ENCODE data around the gene BMP2K. TPM values are rescaled to one million over a fixed set of nuclear protein-coding genes. Genes with fewer than 3 reads are reported as not detected.
"Not testable (repeated sequence)": the region's sequence is repeated elsewhere in the genome, so short reads cannot be mapped to it uniquely, and the experiment has no call there.

BMP2K gene
- total and polyA plus RNA-seq, 2 donors from 2014 or later = 6.0 to 43.1 TPM

DNA sequence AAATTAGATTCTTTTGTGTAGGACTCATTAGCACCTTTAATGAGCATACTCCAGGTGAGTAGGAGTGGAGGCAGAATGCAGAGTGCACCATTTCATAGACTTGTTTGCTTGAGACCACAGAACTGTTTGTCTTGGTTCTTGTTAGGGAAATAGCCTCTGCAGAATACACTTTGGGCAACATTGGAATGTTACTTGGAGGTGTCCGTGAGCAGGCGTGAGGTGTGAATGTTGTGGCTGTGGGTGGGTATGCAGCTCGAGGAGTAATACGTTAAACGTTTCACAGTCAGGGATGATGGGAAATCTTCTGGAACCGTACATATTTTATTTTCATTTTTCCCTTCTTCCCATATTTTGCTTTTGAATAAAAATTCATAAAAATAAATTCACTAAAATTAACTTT, 131.5 kb downstream of the BMP2K start:
- Histone ChIP-seq H3K36me3 (ENCODE audit: control insufficient read depth in 2 of 3, insufficient read depth in 3 of 3, low read length in 3 of 3) (peaks cover 0 to 5% (median 3%) of the 10 kb centered on the region in 3 donors), H3K9ac (ENCODE audit: low read length in 3 of 3) (no peak overlapping the region), H3K9me3 (ENCODE audit: control insufficient read depth in 2 of 3, insufficient read depth in 1 of 3, low read length in 3 of 3) (no peaks in the 10 kb centered on the region), H3K4me1 (ENCODE audit: control insufficient read depth in 2 of 3, insufficient read depth in 2 of 3, low read depth in 1 of 3, low read length in 3 of 3) (no peaks in the 10 kb centered on the region), H3K27me3 (ENCODE audit: control insufficient read depth, insufficient read depth, low read length) (no peaks in the 10 kb centered on the region), H3K4me3 (ENCODE audit: low read length in 3 of 3) (no peak overlapping the region), H3K27ac (ENCODE audit: low read depth in 2 of 2, low read length in 2 of 2) (no peak overlapping the region)
- TF ChIP-seq, protein P1, sequence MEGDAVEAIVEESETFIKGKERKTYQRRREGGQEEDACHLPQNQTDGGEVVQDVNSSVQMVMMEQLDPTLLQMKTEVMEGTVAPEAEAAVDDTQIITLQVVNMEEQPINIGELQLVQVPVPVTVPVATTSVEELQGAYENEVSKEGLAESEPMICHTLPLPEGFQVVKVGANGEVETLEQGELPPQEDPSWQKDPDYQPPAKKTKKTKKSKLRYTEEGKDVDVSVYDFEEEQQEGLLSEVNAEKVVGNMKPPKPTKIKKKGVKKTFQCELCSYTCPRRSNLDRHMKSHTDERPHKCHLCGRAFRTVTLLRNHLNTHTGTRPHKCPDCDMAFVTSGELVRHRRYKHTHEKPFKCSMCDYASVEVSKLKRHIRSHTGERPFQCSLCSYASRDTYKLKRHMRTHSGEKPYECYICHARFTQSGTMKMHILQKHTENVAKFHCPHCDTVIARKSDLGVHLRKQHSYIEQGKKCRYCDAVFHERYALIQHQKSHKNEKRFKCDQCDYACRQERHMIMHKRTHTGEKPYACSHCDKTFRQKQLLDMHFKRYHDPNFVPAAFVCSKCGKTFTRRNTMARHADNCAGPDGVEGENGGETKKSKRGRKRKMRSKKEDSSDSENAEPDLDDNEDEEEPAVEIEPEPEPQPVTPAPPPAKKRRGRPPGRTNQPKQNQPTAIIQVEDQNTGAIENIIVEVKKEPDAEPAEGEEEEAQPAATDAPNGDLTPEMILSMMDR (IDR thresholded peaks at IDR 0.05; ENCODE audit: borderline replicate concordance, extremely low read depth, insufficient read depth) = no peak
- no peak for DNase-seq
- intact Hi-C loops (cut with DNase I) = no loop called here
- no peak for FAIRE-seq

DNA sequence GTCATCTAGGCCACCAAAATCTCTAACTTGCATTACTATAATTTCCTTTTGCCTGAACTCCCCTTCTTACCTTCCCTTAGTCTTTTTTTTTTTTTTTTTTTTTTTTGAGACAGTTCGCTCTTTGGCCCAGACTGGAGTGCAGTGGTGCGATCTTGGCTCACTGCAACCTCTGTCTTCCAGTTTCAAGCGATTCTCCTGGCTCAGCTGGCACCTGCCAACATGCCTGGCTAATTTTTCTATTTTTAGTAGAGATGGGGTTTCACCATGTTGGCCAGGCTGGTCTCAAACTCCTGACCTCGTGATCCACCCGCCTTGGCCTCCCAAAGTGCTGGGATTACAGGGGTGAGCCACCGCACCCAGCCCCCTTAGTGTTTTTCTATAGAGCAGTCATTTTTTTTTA, 132.8 kb downstream of the BMP2K start:
- FAIRE-seq; H3K9ac ChIP-seq (ENCODE audit: low read length in 3 of 3); H3K27ac ChIP-seq (ENCODE audit: low read depth in 2 of 2, low read length in 2 of 2): not testable (repeated sequence)

GRCh38 chr4:78910612-78911011, 134.5 kb downstream of the BMP2K start:
- no peaks in the 10 kb centered on the region for H3K4me1 ChIP-seq (ENCODE audit: control insufficient read depth in 2 of 3, insufficient read depth in 2 of 3, low read depth in 1 of 3, low read length in 3 of 3)
- no peak overlapping the region for H3K9ac ChIP-seq (ENCODE audit: low read length in 3 of 3)
- intact Hi-C loops (cut with DNase I) = no loop called here
- no peak overlapping the region for H3K27ac ChIP-seq (ENCODE audit: low read depth in 2 of 2, low read length in 2 of 2)
- DNase-seq (no peak), FAIRE-seq (no peak)
- no peak overlapping the region for H3K4me3 ChIP-seq (ENCODE audit: low read length in 3 of 3)
- peaks cover 0 to 5% (median 3%) of the 10 kb centered on the region in 3 donors for H3K36me3 ChIP-seq (ENCODE audit: control insufficient read depth in 2 of 3, insufficient read depth in 3 of 3, low read length in 3 of 3)
- H3K27me3 ChIP-seq (ENCODE audit: control insufficient read depth, insufficient read depth, low read length) = no peaks in the 10 kb centered on the region
- TF ChIP-seq, protein P1 (IDR thresholded peaks at IDR 0.05; ENCODE audit: borderline replicate concordance, extremely low read depth, insufficient read depth) = no peak
- H3K9me3 ChIP-seq (ENCODE audit: control insufficient read depth in 2 of 3, insufficient read depth in 1 of 3, low read length in 3 of 3) = no peaks in the 10 kb centered on the region

More for the DNA sequence above, 132.8 kb downstream of the BMP2K start:
- H3K4me3 ChIP-seq (ENCODE audit: low read length in 3 of 3); DNase-seq; H3K4me1 ChIP-seq (ENCODE audit: control insufficient read depth in 2 of 3, insufficient read depth in 2 of 3, low read depth in 1 of 3, low read length in 3 of 3); H3K36me3 ChIP-seq (ENCODE audit: control insufficient read depth in 2 of 3, insufficient read depth in 3 of 3, low read length in 3 of 3); H3K9me3 ChIP-seq (ENCODE audit: control insufficient read depth in 2 of 3, insufficient read depth in 1 of 3, low read length in 3 of 3); intact Hi-C loops (cut with DNase I); H3K27me3 ChIP-seq (ENCODE audit: control insufficient read depth, insufficient read depth, low read length): not testable (repeated sequence)

DNA sequence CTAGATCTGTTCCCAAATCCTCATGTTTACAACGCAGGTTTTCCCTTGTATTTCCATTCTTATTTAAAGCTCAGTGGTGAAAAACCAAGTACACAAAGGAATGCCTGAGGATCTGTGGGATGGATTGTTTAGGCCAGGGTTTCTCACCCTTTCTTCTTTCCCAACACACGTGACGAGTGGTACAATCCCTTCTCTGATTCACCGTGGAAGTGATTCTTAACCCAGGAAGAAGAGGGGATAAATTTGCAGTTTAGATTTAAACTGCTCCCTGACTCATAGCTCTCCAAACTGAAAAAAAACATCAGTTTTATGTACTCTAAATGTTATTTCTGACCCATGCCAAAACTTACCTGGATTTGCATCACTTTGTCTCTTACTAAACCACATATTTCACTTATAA, 146.1 kb downstream of the BMP2K start:
- no peak overlapping the region for H3K9ac ChIP-seq (ENCODE audit: low read length in 3 of 3)
- FAIRE-seq (no peak), DNase-seq (no peak)
- TF ChIP-seq, protein P1 (IDR thresholded peaks at IDR 0.05; ENCODE audit: borderline replicate concordance, extremely low read depth, insufficient read depth) = no peak
- intact Hi-C loops (cut with DNase I) = no loop called here
- H3K27me3 ChIP-seq (ENCODE audit: control insufficient read depth, insufficient read depth, low read length) = no peaks in the 10 kb centered on the region
- no peaks in the 10 kb centered on the region for H3K36me3 ChIP-seq (ENCODE audit: control insufficient read depth in 2 of 3, insufficient read depth in 3 of 3, low read length in 3 of 3)
- no peaks in the 10 kb centered on the region for H3K9me3 ChIP-seq (ENCODE audit: control insufficient read depth in 2 of 3, insufficient read depth in 1 of 3, low read length in 3 of 3)
- H3K4me3 ChIP-seq (ENCODE audit: low read length in 3 of 3) = no peak overlapping the region
- no peaks in the 10 kb centered on the region for H3K4me1 ChIP-seq (ENCODE audit: control insufficient read depth in 2 of 3, insufficient read depth in 2 of 3, low read depth in 1 of 3, low read length in 3 of 3)
- H3K27ac ChIP-seq (ENCODE audit: low read depth in 2 of 2, low read length in 2 of 2) = no peak overlapping the region

Data from kidney (tissue), 14 donors.